ENCODE measurements around the gene ZNF580.

The ZNF580 gene

DNA sequence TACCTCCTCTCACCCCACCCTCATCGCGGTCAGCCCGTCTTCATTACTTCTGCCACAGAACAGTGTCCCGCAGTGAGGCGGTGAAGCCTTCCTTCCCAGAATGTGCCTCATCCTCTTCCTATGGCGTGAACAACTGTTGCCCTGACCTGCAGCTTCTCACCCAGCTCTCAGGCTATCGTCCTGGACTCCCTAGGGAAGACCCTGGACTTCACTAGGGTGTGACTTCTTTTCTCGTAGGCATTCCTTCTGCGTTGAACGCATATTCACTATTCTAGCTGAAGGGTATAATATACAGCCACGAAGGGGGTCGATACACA, 34.4 kb upstream of the ZNF580 start:
- DNase-seq: no peak

DNA sequence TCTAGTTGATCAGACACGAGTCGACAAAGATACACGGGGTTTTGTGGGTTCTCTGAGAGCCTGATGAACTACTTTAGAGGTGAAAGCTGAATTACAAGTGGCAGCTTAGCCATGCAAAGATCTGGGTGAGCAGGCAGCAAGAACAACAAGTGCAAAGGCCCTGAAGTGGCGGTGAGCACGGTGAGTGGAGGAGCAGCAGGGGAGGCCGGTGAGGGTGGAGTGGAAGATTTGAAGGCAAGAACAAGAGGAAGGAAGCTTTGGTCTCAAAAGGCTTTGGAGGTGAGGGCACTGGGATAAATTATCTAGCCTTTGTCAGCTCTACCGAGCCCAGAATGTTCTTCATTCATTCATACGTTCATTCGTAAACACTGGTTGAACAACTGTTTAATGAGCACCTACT, 34.0 kb upstream of the ZNF580 start:
- DNase-seq: no peak

DNA sequence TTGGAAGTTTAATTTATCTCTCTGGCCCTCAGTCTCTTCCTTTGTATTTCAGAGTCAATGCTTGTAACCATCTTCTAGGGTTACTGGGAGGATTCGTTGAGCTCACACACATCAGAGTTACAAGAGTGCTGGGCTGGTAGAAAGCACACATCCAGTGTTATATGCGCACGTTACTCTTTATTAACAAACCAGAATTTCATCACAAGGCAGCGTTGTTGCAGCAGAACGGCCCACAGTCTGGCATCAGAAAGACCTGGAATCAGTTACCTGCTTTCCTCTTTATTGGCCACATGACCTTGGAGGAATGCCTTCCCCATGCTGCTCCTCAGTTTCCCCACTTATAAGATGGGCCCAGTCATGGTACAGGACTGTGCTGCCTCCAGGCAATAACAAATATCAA, 31.5 kb upstream of the ZNF580 start:
- DNase-seq: no peak

DNA sequence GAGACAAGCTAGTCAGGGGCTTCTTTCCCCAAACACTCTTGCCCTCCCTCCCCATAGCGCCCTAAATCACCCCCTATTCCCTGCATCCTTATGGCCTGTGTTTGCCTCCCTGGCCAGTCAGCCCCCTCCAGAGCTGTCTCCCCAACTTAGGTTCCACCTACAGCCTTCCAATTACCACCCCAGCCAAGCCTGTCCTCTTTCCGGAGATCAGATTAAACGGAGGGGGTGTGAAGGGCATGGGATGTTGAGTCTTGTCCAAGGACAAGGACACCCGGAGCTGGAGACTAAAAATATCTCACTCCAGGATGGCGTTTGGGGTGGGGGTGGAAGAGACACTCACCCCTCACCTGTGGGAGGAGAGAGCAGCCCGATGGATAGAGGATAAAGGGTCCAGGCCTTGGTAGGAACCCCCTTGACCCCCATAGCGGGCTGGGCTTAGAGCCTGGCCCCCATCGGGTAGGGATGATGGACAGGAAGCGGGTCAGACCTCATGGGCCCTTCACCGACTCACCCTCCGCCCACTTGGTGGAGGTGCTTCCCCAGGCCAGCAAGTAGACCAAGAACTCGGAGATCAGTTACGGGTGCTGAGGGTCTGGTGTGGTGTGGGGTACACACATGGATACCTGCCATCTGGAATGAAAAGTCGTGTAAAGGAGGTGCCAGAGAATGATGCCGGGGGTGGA, 29.4 kb upstream of the ZNF580 start:
- DNase-seq: no peak

DNA sequence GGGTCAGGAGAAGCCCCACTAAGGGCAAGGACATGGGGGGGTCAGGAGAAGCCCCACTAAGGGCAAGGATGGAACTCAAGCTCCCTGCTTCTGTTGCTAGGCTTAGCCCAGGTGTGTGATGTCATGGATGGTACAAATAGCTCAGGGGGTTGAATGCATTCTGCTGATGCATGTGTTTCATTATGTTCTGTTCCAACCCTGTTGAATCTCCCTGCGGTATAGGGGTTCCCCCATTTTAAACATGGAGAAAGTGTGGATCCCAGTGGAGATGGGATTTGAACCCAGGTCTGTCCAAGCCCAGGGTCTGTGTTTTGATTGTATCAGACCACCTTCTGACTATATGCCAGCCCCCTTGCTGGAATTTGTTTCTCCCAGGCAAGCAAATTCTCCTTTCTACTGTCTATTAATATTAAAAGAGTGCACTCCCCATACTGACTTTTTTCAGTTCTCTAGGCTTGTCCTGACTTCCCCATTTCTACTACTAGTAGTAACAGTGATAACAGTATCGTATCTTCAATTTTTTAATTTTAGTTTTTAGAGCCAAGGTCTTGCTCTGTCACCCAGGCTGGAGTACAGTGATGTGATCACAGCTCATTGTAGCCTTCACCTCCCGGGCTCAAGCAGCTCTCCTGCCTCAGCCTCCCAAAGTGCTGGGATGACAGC, 28.7 kb upstream of the ZNF580 start:
- no peak for DNase-seq

DNA sequence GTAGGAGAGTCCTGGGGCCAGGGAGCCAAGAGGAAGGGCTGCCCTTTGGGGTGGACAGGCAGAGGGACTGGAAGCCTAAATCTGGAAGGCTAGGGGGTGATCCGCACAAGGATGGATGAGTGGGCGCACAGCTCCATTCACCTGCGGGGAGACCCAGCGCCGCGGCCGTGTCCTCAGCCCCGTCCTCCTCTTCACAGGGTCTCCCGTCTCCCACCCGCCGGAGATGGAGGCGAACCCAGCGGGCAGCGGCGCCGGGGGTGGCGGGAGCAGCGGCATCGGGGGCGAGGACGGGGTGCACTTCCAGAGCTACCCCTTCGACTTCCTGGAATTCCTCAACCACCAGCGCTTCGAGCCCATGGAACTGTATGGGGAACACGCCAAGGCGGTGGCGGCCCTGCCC, 27.4 kb upstream of the ZNF580 start:
- DNase-seq: no peak

DNA sequence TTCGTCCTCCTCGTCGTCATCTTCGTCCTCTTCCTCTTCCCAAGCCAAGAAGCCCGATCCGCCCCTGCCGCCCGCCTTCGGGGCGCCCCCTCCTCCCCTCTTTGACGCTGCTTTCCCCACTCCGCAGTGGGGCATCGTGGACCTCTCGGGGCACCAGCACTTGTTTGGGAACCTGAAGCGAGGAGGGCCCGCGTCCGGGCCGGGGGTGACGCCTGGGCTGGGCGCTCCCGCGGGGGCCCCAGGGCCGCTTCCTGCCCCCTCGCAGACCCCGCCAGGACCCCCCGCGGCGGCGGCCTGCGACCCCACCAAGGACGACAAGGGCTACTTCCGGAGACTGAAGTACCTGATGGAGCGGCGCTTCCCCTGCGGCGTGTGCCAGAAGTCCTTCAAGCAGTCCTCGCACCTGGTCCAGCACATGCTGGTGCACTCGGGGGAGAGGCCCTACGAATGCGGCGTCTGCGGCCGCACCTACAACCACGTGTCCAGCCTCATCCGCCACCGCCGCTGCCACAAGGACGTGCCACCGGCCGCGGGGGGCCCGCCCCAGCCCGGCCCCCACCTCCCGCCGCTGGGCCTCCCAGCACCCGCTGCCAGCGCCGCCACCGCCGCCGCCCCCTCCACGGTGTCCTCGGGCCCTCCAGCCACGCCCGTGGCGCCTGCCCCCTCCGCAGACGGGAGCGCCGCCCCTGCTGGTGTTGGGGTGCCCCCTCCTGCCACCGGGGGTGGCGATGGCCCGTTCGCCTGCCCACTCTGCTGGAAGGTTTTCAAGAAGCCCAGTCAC, 26.7 kb upstream of the ZNF580 start:
- no peak for DNase-seq

DNA sequence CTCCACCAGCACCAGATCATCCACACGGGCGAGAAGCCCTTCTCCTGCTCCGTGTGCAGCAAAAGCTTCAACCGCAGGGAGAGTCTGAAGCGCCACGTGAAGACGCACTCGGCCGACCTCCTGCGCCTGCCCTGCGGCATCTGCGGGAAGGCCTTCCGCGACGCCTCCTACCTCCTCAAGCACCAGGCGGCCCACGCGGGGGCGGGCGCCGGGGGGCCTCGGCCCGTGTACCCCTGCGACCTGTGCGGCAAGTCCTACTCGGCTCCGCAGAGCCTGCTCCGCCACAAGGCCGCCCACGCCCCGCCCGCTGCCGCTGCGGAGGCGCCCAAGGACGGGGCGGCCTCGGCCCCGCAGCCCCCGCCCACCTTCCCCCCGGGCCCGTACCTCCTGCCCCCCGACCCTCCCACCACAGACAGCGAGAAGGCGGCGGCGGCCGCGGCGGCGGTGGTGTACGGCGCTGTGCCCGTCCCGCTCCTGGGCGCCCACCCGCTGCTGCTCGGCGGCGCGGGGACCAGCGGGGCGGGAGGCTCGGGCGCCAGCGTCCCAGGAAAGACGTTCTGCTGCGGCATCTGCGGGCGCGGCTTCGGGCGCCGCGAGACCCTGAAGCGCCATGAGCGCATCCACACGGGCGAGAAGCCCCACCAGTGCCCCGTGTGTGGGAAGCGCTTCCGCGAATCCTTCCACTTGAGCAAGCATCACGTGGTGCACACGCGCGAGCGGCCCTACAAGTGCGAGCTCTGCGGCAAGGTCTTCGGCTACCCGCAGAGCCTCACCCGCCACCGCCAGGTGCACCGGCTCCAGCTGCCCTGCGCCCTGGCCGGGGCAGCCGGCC, 25.9 kb upstream of the ZNF580 start:
- DNase-seq: no peak

DNA sequence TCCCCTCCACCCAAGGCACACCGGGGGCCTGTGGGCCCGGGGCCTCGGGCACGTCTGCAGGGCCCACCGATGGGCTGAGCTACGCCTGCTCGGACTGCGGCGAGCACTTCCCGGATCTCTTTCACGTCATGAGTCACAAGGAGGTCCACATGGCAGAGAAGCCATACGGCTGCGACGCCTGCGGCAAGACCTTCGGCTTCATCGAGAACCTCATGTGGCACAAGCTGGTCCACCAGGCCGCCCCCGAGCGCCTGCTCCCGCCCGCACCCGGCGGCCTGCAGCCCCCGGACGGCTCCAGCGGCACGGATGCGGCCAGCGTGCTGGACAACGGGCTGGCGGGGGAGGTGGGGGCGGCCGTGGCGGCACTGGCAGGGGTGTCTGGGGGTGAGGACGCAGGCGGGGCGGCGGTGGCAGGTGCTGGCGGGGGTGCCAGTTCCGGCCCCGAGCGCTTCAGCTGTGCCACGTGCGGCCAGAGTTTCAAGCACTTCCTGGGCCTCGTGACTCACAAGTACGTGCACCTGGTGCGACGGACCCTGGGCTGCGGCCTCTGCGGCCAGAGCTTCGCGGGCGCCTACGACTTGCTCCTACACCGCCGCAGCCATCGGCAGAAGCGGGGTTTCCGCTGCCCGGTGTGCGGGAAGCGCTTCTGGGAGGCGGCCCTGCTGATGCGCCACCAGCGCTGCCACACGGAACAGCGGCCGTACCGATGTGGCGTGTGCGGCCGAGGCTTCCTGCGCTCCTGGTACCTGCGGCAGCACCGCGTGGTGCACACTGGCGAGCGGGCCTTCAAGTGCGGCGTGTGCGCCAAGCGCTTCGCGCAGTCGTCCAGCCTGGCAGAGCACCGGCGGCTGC, 25.0 kb upstream of the ZNF580 start:
- no peak for DNase-seq

DNA sequence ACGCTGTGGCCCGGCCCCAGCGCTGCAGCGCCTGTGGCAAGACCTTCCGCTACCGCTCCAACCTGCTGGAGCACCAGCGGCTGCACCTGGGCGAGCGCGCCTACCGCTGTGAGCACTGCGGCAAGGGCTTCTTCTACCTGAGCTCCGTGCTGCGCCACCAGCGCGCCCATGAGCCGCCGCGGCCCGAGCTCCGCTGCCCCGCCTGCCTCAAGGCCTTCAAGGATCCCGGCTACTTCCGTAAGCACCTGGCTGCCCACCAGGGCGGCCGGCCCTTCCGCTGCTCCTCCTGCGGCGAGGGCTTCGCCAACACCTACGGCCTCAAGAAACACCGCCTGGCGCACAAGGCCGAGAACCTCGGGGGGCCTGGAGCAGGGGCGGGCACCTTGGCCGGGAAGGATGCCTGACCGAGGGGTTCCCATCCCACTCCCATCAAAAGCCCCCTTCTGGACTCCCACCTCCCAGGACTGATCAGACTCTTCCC, 24.4 kb upstream of the ZNF580 start:
- DNase-seq: no peak

DNA sequence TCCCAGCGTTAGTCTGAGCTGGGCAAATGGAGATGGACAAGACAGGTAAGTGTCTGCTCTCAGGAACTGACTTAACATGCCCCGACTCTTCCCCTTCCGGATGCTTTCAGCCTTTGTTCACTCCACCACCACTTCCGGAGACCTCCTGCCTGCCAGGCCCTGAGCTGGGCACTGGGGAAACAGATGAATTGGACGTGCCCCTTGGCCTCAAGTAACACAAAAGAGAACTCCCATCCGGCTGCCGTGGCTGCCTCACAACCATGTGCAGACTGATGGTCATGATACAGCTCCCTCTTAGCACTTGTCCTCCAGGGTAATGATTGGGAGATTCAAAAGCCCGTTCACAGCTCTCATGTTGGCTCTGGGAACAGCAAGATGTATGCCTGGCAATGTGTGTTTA, 23.4 kb upstream of the ZNF580 start:
- no peak for DNase-seq

DNA sequence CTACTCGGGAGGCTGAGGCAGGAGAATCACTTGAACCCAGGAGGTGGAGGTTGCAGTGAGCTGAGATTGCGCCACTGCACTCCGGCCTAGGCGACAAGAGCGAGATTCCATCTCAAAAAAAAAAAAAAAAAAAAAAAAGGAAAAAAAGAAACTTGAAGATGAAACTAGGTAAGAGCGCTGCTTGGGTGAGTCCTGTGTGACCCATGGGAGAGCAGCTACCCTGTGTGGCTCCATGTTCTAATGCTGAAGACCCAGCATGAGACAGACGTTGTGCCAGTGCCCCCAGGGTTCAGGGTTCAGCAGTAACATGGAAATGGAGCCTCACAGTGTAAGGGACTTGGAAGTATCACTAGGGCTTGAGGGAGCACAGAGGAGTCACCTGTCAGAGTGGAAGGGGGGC, 22.4 kb upstream of the ZNF580 start:
- DNase-seq: no peak

DNA sequence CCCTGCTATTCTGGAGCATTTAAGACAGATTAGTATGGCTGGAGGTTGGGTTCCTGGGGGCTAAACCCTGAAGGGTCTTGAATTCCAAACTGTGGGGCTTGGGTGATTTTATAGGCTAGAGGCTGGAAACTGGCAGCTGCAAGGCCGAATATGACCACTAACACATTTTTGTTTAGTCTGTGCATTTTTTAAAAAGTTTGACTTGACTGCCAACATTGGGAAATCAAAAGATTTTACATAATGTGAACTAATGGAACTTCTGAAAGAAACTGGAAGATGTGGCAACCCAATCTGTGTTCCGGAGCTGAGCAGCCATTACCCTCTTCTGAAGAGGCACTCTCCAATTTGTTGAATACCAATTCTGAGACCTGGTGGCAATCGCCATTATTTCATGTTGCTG, 21.5 kb upstream of the ZNF580 start:
- DNase-seq: no peak

DNA sequence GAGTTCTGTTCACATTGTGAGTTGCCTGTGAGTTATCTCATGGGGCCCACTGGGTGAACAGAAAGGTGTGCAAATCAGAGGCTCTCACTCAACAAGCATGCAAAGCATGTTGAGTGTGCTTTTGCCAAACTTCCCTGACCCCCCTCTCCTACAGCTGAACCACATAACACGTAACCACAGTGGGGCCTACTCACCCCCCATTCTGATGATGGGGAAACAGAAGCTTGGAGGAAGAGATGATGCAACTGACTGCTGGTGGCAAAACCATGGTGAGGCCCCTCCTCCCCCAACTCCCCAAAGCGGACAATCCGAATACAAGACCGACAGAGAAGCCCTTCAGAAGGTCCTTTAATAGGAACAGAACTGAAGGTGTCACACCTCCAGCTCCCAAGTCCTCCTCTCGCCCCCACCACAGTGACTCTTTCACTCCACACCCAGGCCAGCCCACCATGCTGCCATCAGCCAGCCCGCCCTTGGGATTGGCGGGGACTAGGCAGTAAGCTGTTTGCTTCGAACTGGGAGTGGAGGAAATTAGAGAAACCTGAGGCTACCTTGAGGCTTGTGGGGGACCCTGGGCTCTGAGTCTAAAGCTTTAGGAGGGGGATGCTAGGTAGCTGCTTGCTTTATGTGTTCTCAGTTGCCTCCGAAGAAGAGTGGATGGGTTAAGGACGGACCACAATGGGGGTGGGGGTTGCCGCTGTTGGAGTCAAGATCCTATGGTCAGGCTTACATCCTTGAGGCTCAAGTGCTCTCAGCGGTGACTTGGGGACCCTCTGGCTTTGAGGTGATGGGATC, 20.2 kb upstream of the ZNF580 start:
- no peak for DNase-seq

DNA sequence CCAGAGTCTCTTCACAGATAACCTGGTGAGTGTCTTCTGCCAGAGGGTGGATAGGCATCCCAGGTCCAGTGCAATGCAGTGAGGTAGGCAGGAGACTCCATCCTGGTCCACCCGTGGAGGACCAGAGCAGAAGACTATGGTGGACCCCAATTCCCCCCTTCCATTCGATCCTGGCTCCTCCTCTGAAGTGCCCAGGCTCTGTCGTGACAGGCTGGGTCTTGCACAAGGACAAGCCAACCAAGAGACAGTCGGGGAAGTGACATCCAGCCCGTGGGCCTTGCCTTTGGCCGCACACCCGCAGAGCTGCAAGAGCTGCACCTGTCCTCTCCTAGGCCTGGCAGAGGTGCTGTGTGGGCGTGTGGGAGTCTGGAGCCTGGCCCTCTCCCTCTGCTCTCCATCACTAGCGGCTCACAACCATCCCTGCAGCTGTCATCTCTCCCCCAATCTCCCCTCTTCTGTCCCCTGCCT, 19.6 kb upstream of the ZNF580 start:
- DNase-seq: no peak

DNA sequence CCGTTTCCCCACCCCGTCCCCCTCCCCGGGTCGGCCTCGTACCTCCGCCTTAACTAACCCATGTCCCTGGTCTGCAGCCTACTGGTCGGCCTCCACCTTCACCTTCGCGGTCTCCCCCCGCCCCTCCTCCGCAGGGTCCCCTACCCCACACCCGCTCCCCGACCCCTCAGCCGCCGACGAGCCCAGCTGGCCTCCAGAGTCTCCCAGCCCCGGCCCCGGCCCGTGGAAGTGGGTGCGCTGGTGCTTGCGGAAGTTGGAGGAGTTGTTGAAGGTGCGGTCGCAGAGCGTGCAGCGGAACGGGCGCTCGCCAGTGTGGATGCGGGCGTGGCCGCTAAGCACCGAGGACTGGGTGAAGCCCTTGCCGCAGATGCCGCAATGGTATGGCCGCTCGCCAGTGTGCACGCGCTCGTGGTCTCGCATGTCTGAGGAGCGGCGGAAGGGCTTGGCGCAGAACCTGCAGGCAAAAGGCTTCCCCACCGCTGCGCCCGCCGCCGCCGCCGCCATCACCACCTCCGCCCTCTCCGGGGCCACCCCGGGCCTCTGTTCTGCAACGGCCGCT, 19.1 kb upstream of the ZNF580 start:
- DNase-seq: no peak

DNA sequence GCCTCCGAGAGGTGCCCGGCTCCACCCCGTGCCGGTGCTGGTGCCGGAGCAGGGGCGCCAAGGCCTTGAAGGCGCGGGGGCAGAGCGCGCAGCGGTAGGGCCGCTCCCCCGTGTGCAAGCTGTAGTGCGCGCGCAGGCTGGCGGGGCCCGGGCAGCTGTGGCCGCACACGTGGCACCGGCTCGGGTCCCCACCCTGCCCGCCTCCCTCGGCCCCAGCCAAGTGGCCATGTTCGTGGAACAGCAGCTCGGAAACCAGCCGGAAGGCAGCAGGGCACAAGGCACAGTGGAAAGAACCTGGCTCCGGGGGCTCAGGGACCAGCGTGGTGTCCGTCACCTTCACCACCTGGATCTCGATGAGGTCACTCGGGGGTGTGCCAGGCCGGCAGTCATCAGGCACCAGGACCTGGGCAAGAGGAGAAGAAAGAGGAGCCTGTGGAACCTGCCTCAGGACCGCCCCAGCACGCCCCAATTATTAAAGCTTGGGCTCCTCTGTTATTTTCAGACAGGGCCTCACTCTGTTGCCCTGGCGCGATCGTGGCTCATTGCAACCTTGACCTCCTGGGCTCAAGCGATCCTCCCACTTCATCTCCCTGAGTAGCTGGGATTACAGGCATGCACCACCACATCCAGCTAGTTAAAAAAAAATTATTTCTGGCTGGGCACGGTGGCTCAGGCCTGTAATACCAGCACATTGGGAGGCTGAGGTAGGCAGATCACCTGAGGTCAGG, 18.4 kb upstream of the ZNF580 start:
- no peak for DNase-seq

DNA sequence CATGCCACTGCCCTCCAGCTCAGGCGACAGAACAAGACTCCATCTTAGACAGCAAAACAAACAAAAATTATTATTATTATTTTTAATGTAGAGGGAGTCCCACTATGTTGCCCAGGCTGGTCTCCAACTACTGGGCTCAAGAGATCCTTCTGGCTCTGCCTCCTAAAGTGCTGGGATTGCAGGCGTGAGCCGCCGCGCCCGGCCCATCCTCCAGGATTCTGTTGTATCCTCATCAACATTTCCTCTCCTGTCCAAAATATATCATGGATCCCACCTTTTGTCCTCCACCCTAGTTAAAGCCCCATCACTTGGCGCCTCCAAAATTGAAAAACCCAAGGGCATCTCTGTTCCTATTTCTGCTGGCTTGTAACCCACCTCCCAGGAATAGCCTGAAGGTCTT, 17.7 kb upstream of the ZNF580 start:
- no peak for DNase-seq

DNA sequence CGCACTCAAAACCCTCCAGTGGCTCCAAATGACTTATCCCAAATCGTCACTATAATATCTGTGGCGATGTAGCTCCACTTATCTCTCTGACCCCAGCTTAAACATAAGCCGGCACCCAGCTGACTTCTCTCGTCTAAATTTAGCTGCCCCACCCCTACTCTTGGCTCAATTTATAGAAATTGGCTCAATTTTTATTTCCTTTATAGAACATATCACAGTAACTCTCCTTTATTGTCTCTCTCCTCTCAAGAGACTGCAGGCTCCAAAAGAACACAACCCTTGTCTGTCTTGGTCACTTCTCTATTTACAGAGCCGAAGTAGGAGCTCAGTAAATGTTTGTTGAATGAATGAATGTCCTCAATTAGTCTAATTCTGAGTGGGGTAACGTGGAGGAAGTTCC, 17.2 kb upstream of the ZNF580 start:
- no peak for DNase-seq

Measured in cerebellar nuclear complex (tissue), 1 donor.